Activated T-cell treated with anti-CD3 and anti-CD28 coated beads, Interleukin-2, amount 50 U/mL, for 48 hours (primary cell): ENCODE measurements around the gene ZNF839.
"Not testable (repeated sequence)": the region's sequence is repeated elsewhere in the genome, so short reads cannot be mapped to it uniquely, and the experiment has no call there.

Experiments
- DNase-seq, 2 experiments: peaks; one replicate each; pipeline ENCODE4 v3.0.0-alpha.2; 2020

Gene ZNF839

DNA sequence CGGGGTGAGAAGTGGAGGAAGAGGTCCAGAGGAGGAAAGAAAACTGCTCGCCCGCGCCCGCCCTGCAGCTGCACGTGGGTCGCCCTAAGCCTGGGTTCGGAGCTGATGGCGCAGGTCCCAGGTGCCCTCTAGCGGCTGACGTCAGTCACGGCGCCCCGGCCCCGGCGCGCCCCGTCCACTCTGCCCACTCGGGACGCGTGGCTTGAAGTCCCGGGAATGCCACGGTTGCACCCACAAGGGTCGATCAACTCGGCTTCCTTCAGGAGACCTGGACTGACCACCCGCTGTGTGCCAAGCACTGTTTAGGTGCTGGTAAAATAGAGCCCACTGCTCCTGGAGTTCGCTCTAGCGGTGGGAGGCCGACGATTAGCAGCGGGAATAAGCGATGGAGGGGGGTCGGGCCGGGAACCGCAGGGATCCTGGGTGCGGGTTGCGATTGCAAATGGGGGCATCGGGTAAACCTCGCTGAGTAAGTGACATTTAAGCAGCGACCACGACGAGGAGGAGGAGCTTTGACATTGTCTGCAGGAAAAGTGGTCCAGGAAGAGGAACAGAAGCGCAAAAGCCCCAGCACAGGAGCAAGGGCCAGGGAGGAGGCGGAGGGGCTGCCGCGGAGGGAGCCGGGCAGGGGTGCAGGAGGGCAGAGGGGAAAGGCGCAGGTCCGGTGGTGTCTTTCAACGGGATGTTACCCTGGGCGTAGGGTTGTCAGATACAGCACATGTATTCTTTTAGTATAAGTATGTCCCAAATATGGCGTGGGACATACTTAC is 5.1 kb upstream of the ZNF839 start:
- peak; percentile 86 to 88 for DNase-seq

GRCh38 chr14:102315121-102315520 is 4.4 kb upstream of the ZNF839 start:
- no peak for DNase-seq

- no peak for DNase-seq
These were observed 3.2 kb upstream of the ZNF839 start for GRCh38 chr14:102316338-102316742.

DNA sequence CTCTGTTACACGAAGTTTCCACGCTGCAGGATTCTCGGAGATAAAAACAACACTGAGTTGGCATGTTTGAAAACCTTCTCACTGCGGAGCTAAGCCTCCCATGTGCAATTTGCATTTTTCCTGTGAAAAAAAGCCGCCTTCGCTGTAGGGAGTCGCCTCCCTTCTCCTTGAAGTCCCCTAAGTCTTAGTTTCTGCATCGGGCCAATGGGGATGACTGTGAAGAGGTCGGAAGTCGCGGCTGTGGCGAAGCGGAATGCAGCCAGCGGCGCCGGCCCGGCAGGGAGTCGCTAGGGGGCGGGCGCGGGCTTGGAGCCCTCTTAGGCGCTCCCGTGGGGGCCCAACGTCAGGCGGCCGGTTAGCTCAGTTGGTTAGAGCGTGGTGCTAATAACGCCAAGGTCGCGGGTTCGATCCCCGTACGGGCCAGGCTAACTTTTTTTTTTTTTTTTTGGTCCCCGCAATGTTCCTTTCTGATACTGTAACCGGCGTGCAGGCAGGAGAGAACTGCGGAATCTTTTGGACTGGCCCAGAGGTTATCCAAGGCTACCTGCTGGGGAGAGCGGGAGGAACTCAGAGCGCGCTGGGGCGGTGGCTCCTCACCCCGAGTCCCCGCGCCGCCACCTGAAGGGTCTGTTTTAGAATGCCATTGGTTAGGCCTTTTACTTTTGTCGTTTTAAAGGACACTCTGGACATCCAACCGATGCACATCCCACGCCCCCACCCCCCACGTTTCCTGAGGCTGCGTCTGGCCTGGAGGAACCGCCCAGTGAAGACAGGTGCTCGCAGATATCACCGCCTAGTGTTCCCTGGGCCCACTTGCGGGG is 2.6 kb upstream of the ZNF839 start:
- DNase-seq = peak; percentile 97 to 99

- peak; percentile 45 to 53 for DNase-seq
These were observed 1.8 kb upstream of the ZNF839 start for GRCh38 chr14:102317564-102318248.

DNA sequence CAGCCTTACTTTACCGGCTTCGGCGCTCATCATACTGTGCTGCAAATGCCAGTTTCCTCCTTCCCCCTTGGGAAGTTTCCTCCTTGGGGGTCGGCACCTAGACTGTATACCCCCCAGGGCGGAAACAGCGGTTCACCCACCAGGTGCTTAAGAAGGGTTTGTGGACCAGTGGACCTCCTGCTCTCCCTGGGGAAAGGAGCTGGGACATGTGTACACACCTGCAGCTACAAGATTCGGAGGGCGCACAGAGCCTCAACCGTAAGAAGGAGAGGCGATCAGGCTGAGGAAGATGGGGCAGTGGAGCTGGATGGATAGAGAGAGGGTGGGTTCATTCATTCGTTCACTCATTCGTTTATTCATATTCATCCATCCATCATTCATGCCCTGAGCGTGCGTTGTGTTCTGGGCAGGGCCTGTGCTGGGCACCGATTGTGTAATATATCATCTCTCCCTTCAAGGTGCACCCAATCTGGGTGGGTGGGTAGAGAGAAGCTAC is 717 bp upstream of the ZNF839 start:
- no peak for DNase-seq

DNA sequence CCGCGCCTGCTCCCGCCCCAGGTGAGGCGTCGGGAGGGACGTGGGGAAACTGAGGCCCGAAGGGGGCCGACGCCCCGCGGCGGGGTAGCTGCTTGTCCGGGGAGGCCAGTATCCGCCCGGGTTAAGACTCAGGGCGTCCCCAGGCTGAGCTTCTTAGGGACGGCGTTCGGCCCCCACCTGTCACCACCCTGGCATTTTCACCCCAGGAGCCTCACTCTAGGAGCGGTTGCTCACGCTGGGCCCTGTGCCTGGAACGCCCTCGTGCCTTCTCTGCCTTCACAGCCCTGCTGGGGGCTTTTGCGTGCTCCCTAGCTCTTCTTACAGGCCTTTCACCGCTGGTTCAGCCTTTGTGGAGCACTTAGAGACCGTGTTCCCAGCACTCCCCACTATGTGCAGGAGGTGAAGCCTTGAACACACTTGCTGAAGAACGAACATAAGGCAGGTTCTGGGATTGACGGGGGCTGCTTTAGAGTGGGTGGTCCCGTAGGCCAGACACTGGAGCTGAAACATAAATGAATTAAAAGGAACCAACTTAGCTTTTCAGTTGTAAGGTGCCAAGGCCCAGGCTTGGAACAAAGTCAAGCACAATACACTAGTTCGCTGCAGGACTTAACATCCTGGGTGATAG is 601 bp downstream of the ZNF839 start:
- peak; percentile 58 to 70 for DNase-seq

GRCh38 chr14:102320671-102321455 is 1.3 kb downstream of the ZNF839 start:
- no peak for DNase-seq

DNA sequence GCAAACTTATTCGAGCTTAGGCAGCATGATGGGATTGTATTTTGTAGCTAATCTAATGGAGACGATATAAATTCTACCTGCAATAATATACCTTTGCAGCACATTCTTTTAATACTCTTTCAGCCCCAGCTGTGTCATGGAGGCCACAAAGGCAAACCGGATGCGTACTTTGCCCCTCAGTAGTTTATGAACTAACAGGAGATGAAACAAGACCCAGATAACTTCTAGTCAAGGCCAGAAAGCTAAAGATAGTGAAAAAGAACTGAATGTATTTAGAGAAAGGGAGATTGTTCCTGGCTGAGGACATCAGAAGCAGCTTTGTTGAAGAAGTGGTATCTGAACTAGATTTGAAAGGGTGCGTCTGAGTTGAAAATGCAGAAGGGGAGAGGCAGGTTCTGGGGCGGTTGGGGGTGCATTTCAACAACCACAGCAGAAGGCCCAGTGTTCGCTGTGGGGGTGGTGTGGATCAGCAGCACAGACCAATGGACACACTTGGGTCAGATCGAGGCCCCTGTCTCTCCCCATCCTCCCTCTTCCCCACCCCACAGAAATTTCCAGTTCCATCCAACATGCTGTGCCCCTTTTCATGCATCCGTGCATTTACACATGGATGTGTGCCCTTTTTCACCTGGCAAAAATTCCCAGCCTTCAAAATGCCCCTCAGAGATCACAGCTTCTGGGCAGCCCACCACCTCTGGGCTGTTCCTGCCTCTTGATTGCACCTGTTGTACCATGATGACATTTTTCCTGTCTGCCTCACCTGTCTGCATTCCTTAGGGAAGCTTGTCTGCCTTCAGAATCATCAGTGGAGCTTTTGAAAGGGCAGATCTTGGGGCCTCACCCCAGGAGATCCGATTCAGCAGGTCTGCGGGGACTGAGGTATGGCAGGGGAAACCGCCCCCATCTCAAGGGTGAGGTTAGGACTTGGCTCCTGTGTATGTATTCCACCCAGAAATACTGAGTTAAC is 2.2 kb downstream of the ZNF839 start:
- DNase-seq = no peak

GRCh38 chr14:102323102-102323501 is 3.6 kb downstream of the ZNF839 start:
- peak in 1 of 2 experiments; percentile 38 for DNase-seq

DNA sequence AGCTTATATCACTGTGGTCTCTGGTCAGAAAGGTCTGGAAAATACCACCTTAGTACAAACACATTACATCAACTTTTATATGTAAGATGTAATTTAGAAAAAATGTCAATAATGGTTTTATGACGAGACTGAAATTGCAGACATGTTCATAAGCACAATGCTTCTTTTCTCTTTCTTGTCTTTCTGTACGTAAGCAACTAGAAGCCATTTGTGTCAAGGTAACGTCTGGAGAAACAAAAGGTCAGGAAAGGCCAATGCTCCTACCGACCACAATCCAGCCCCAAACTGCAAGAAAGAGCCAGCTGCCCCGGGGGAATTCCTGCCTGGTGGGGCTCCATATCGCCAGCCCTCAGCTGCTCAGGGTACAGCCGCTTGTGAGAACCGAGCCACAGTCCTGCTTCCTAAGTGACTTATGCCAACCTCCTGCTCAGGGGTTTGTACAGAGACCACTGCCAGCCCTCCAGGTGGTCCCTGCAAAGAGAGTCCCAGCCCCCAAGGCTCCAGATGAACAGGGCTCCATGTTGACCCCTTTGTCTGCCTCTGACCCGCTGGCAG is 6.3 kb downstream of the ZNF839 start:
- no peak for DNase-seq

- no peak for DNase-seq
These were observed 7.0 kb downstream of the ZNF839 start for GRCh38 chr14:102326583-102326982.

GRCh38 chr14:102329381-102329780 is 9.8 kb downstream of the ZNF839 start:
- DNase-seq = not testable (repeated sequence)

DNA sequence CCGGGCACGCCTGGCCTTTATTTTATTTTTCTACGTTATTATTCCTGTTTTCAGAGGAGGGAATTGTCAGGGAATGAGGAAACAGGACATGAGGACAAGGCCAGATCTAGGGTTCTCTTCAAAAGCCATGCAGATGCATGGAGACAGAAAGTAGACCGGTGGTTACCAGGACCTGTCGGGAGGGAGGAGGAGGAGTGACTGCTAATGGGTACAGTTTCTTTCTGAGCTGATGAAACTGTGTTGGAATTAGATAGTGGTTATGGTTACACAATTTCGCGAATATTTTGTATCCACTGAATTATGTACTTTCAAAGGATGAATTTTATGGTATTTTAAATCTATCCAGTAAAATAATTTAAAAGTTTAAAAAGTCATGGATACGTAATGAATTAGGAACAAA is 11.3 kb downstream of the ZNF839 start:
- DNase-seq = no peak

DNA sequence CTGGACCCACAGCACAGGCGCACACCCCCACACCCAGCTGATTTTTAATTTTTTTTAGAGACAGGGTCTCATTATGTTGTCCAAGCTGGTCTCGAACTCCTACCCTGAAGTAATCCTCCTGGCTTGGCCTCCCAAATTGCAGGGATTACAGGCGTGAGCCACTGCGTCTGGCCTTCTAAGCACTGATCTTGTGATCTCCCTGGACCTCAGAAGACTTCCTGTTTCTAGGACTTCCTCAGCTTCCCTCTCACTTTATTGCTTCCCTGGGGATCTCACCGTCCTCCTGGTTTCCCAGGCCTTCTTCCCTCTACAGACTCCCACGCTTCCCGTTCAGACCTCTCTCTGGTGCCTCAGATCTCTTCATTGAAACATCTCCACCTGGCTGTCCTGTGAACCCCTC is 13.8 kb downstream of the ZNF839 start:
- DNase-seq = no peak

DNA sequence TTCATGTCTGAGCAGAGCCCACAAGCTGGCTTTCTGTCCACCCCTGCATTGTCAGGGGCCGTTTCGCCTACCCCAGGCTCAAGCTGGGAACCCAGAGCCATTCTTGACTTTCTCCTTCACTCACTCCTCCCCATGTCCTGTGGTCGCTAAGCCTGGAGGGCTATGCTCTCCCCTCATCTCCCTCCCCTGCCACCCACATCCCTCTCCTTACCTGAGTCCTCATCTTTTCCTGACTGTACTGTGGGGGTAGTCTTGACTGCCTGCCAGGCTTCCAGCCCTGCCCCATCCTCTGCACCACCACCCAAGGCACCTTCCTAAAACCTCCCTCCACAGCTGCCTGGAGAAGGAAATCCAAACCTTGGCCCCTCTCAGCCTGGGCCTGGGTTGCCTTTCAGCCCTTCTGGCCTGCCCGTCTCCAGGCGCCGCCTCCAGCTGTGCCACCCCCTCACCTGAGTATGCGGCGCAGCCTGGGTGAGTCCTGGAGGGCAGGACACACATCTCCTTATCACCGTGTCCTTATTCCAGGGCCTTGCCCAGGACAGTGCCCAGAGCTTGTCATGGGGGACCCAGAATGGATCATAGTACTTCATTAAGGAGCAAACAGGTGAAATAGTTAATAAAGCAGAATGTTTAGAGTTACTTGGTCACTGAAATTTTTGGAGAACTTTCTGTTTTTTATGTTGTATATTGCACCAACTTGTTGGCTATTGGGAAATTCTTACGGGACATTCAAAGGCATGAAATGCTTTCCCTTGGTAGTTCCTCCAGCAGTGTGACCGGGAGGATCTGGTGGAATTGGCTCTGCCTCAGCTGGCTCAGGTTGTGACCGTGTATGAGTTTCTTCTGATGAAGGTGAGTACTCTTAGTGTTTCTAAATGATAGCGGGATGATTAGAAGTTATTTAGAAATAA is 14.5 kb downstream of the ZNF839 start:
- DNase-seq = no peak

DNA sequence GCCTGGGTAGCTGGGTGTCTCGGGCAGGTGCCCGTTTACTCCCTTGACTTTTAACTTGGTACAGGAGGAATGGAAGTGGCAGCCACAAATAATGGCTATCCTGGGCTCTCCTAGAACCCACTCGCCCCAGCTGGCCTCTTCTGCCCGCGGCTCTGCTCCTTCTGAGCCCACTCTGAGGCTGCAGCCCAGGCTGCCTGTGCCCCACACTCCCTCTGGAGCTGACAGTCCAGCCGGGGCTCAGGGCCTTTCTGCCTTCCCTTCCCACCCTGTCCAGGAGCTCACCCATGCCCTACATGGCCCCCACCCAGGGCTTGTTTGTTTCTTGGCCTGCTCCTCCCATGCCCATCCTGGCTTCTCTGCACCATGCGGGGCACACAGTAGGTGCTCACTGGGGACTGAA is 15.6 kb downstream of the ZNF839 start:
- no peak for DNase-seq

DNA sequence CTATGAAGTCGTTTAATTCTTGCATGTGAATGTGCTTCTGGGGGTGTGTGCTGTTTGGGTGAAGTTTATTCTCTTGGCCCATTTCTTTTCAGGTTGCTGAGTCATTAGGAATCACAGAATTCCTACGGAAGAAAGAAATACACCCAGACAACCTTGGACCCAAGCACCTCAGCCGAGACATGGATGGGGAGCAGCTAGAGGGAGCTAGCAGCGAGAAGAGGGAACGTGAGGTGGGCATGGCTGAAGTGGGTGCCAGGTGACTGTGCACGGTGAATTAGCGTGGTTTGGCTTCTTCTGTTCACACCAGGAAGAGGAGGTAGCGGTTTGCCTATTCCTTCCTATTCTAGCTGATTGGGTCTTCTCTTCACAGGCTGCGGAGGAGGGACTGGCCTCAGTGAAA is 19.2 kb downstream of the ZNF839 start:
- DNase-seq = no peak

DNA sequence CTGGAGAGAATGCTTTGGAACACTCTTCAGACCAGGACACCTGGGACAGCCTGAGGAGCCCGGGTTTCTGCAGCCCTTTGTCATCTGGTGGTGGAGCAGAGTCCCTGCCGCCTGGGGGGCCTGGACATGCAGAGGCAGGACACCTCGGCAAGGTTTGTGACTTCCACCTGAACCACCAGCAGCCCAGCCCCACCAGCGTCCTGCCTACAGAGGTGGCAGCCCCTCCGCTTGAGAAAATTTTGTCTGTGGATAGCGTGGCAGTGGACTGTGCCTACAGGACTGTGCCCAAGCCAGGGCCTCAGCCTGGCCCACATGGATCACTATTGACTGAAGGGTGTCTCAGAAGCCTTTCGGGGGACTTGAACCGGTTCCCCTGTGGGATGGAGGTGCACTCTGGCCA is 22.0 kb downstream of the ZNF839 start:
- DNase-seq = no peak
